Activated naive CD4-positive, alpha-beta T cell treated with anti-CD3 and anti-CD28 coated beads, Interleukin-2, amount 50 U/mL, for 16 hours (primary cell): ENCODE measurements around the gene NFATC2.
"Not testable (repeated sequence)": the region's sequence is repeated elsewhere in the genome, so short reads cannot be mapped to it uniquely, and the experiment has no call there.

ENCODE experiments used
- DNase-seq: peaks from one replicate; pipeline ENCODE4 v3.0.0-alpha.2; 2020

Gene NFATC2

GRCh38 chr20:51468636-51469035 lies 73.9 kb downstream of the NFATC2 start:
- DNase-seq, result no peak

- no peak for DNase-seq
Observed at GRCh38 chr20:51467956-51468626, 74.4 kb downstream of the NFATC2 start.

GRCh38 chr20:51463998-51464397 lies 78.5 kb downstream of the NFATC2 start:
- no peak for DNase-seq

GRCh38 chr20:51463560-51463959 lies 79.0 kb downstream of the NFATC2 start:
- no peak for DNase-seq

- DNase-seq, result no peak
Observed at GRCh38 chr20:51462566-51463276, 79.8 kb downstream of the NFATC2 start.

GRCh38 chr20:51461846-51462245 lies 80.7 kb downstream of the NFATC2 start:
- DNase-seq, result not testable (repeated sequence)

- DNase-seq, result no peak
Observed at GRCh38 chr20:51461306-51461705, 81.2 kb downstream of the NFATC2 start.

GRCh38 chr20:51460569-51461265 lies 81.8 kb downstream of the NFATC2 start:
- no peak for DNase-seq

GRCh38 chr20:51460163-51460562 lies 82.4 kb downstream of the NFATC2 start:
- no peak for DNase-seq

GRCh38 chr20:51458751-51459439 lies 83.6 kb downstream of the NFATC2 start:
- no peak for DNase-seq

GRCh38 chr20:51457533-51457932 lies 85.0 kb downstream of the NFATC2 start:
- DNase-seq, result no peak

GRCh38 chr20:51456511-51457509 lies 85.7 kb downstream of the NFATC2 start:
- no peak for DNase-seq

- DNase-seq, result no peak
Observed at GRCh38 chr20:51454250-51454865, 88.2 kb downstream of the NFATC2 start.

GRCh38 chr20:51452734-51453365 lies 89.7 kb downstream of the NFATC2 start:
- no peak for DNase-seq

GRCh38 chr20:51452091-51452613 lies 90.4 kb downstream of the NFATC2 start:
- no peak for DNase-seq

GRCh38 chr20:51451484-51451883 lies 91.0 kb downstream of the NFATC2 start:
- DNase-seq, result no peak

- no peak for DNase-seq
Observed at GRCh38 chr20:51450984-51451383, 91.5 kb downstream of the NFATC2 start.

- DNase-seq, result no peak
Observed at GRCh38 chr20:51450221-51450712, 92.3 kb downstream of the NFATC2 start.

GRCh38 chr20:51449498-51450220 lies 92.9 kb downstream of the NFATC2 start:
- DNase-seq, result no peak

- DNase-seq, result no peak
Observed at GRCh38 chr20:51447765-51448148, 94.8 kb downstream of the NFATC2 start.
